ENCODE data around the gene ENTPD7. TPM values are rescaled to one million over a fixed set of nuclear protein-coding genes. Genes with fewer than 3 reads are reported as not detected.
"Not testable (repeated sequence)": the region's sequence is repeated elsewhere in the genome, so short reads cannot be mapped to it uniquely, and the experiment has no call there.

Gene ENTPD7
- total and polyA plus RNA-seq, 9 of the 15 experiments (the other 6 are each of a cell fraction or from before 2014, with no cell fraction given): 1.4 to 13.9 (median 8.5) TPM

- Histone ChIP-seq H3K4me3 (no peak overlapping the region), H3K4me1 (replicated peaks in 1 of 2; ENCODE audit: control insufficient read depth in 2 of 2, insufficient read depth in 2 of 2, low read length in 2 of 2) (peaks cover 12 to 13% of the 10 kb centered on the region in 2 experiments; a peak in 4 of 5 replicates), H2AFZ (ENCODE audit: low read depth, low read length) (no peak overlapping the region), H3K9me3 (replicated peaks; ENCODE audit: control insufficient read depth, insufficient read depth, low read depth, low read length) (no peaks in the 10 kb centered on the region), H3K79me2 (ENCODE audit: control insufficient read depth, insufficient read depth, low read length) (peaks cover 12% of the 10 kb centered on the region), H3K27ac (ENCODE audit: extremely low read depth, low read depth, low read length) (no peak overlapping the region), H3K9ac (ENCODE audit: insufficient read depth in 1 of 2, low read depth in 2 of 2, low read length in 2 of 2) (no peak overlapping the region), H3K36me3 (ENCODE audit: control insufficient read depth, insufficient read depth, low read length) (no peaks in the 10 kb centered on the region; the same call in 2 of the 3 replicates), H4K20me1 (replicated peaks; ENCODE audit: control insufficient read depth, insufficient read depth, low read length) (no peaks in the 10 kb centered on the region), H3K4me2 (ENCODE audit: insufficient read depth, low read length) (no peak overlapping the region), H3K27me3 (ENCODE audit: control insufficient read depth in 2 of 2, insufficient read depth in 2 of 2, low read length in 2 of 2) (no peaks in the 10 kb centered on the region), H3K9me1 (ENCODE audit: control insufficient read depth, insufficient read depth, low read length) (no peaks in the 10 kb centered on the region)
- in situ Hi-C loops (cut with MboI) (no loop called here), intact Hi-C loops (cut with micrococcal nuclease) (no loop called here)
- TF ChIP-seq ZKSCAN1 (IDR thresholded peaks at IDR 0.05; ENCODE audit: low read depth, low read length) (no peak), MTA1 (IDR thresholded peaks at IDR 0.05; ENCODE audit: borderline replicate concordance) (peak; percentile 41; the same call in 1 of the 2 replicates)
- TF ChIP-seq, protein P1, sequence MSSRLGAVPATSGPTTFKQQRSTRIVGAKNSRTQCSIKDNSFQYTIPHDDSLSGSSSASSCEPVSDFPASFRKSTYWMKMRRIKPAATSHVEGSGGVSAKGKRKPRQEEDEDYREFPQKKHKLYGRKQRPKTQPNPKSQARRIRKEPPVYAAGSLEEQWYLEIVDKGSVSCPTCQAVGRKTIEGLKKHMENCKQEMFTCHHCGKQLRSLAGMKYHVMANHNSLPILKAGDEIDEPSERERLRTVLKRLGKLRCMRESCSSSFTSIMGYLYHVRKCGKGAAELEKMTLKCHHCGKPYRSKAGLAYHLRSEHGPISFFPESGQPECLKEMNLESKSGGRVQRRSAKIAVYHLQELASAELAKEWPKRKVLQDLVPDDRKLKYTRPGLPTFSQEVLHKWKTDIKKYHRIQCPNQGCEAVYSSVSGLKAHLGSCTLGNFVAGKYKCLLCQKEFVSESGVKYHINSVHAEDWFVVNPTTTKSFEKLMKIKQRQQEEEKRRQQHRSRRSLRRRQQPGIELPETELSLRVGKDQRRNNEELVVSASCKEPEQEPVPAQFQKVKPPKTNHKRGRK (tag; IDR thresholded peaks at IDR 0.05): peak; percentile 96
- no TSS peak for BruUV-seq (replicated peaks)
- ATAC-seq: no peak
- no peak for FAIRE-seq
- no peak for DNase-seq (ENCODE audit: extremely low read depth in 1 of 4, low spot score in 3 of 4)
- CTCF ChIA-PET (ENCODE audit: low intra/inter-chr PET ratio): no interaction called here
- POLR2A ChIA-PET: no interaction called here
These were observed 35.4 kb upstream of the ENTPD7 start for GRCh38 chr10:99623919-99624318.

DNA sequence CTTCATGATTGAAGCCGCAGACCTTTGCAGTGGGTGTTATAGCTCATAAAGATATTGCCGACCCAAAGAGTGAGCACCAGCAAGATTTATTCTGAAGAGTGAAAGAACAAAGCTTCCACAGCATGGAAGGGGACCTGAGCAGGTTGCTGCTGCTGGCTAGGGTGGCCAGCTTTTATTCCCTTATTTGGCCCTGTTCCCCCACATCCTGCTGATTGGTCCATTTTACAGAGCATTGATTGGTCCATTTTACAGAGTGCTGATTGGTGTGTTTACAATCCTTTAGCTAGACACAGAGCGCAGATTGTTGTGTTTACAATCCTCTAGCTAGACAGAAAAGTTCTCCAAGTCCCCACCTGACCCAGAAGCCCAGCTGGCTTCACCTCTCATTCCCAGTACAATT is 34.2 kb upstream of the ENTPD7 start:
- WGBS (ENCODE audit: insufficient coverage, low coverage, missing lambda C conversion rate): 0% methylated on average over 1 of the region's 3 CpGs
- CTCF ChIA-PET (ENCODE audit: low intra/inter-chr PET ratio); H3K9ac ChIP-seq (ENCODE audit: insufficient read depth in 1 of 2, low read depth in 2 of 2, low read length in 2 of 2); H3K36me3 ChIP-seq (ENCODE audit: control insufficient read depth, insufficient read depth, low read length); H3K4me3 ChIP-seq; H3K9me1 ChIP-seq (ENCODE audit: control insufficient read depth, insufficient read depth, low read length); H3K4me2 ChIP-seq (ENCODE audit: insufficient read depth, low read length); H3K27me3 ChIP-seq (ENCODE audit: control insufficient read depth in 2 of 2, insufficient read depth in 2 of 2, low read length in 2 of 2); H3K79me2 ChIP-seq (ENCODE audit: control insufficient read depth, insufficient read depth, low read length); H2AFZ ChIP-seq (ENCODE audit: low read depth, low read length); in situ Hi-C loops (cut with MboI); POLR2A ChIA-PET; H4K20me1 ChIP-seq (replicated peaks; ENCODE audit: control insufficient read depth, insufficient read depth, low read length); DNase-seq (ENCODE audit: extremely low read depth in 1 of 4, low spot score in 3 of 4); H3K27ac ChIP-seq (ENCODE audit: extremely low read depth, low read depth, low read length); BruUV-seq (replicated peaks); ATAC-seq; FAIRE-seq; intact Hi-C loops (cut with micrococcal nuclease); H3K9me3 ChIP-seq (replicated peaks; ENCODE audit: control insufficient read depth, insufficient read depth, low read depth, low read length): not testable (repeated sequence)
- peak; percentile 50 for TF ChIP-seq NFYB (IDR thresholded peaks at IDR 0.05; ENCODE audit: extremely low read depth, insufficient read length)
- TF ChIP-seq SRF (CRISPR knock-in tag; IDR thresholded peaks at IDR 0.05): peak in 1 of 2 experiments; percentile 77; a peak in 2 of 4 replicates
- peaks cover 9 to 13% of the 10 kb centered on the region in 2 experiments; a peak in 4 of 5 replicates for H3K4me1 ChIP-seq (replicated peaks in 1 of 2; ENCODE audit: control insufficient read depth in 2 of 2, insufficient read depth in 2 of 2, low read length in 2 of 2)
